ENCODE results near the gene PDGFD. TPM values are rescaled to one million over a fixed set of nuclear protein-coding genes. Genes with fewer than 3 reads are reported as not detected.

The PDGFD gene
- total RNA-seq, 1 donor from 2014 or later: 0.53 TPM

GRCh38 chr11:103988595-103988969 lies 175.4 kb downstream of the PDGFD start:
- H3K36me3 ChIP-seq (ENCODE audit: control insufficient read depth, insufficient read depth, low read length): no peaks in the 10 kb centered on the region
- H3K4me3 ChIP-seq (ENCODE audit: low read depth, low read length): no peak overlapping the region
- DNase-seq (ENCODE audit: low read depth) (peak; percentile 82), FAIRE-seq (no peak)
- H3K27me3 ChIP-seq (ENCODE audit: control insufficient read depth, insufficient read depth, low read length): no peaks in the 10 kb centered on the region
- TF ChIP-seq CTCF (IDR thresholded peaks at IDR 0.05; ENCODE audit: insufficient read depth, low read length, severe bottlenecking): no peak

- H3K4me3 ChIP-seq (ENCODE audit: low read depth, low read length): no peak overlapping the region
- TF ChIP-seq CTCF (IDR thresholded peaks at IDR 0.05; ENCODE audit: insufficient read depth, low read length, severe bottlenecking): no peak
- DNase-seq (ENCODE audit: low read depth) (peak; percentile 30), FAIRE-seq (no peak)
- H3K36me3 ChIP-seq (ENCODE audit: control insufficient read depth, insufficient read depth, low read length): no peaks in the 10 kb centered on the region
- H3K27me3 ChIP-seq (ENCODE audit: control insufficient read depth, insufficient read depth, low read length): no peaks in the 10 kb centered on the region
These were observed 176.0 kb downstream of the PDGFD start for GRCh38 chr11:103987629-103988594.

- no peak for TF ChIP-seq CTCF (IDR thresholded peaks at IDR 0.05; ENCODE audit: insufficient read depth, low read length, severe bottlenecking)
- DNase-seq (ENCODE audit: low read depth): no peak
- Histone ChIP-seq H3K36me3 (ENCODE audit: control insufficient read depth, insufficient read depth, low read length) (no peaks in the 10 kb centered on the region), H3K27me3 (ENCODE audit: control insufficient read depth, insufficient read depth, low read length) (no peaks in the 10 kb centered on the region), H3K4me3 (ENCODE audit: low read depth, low read length) (no peak overlapping the region)
- no peak for FAIRE-seq
These were observed 178.9 kb downstream of the PDGFD start for GRCh38 chr11:103985041-103985440.

GRCh38 chr11:103980108-103980507 lies 183.8 kb downstream of the PDGFD start:
- no peak overlapping the region for H3K4me3 ChIP-seq (ENCODE audit: low read depth, low read length)
- no peak for DNase-seq (ENCODE audit: low read depth)
- no peaks in the 10 kb centered on the region for H3K36me3 ChIP-seq (ENCODE audit: control insufficient read depth, insufficient read depth, low read length)
- no peak for FAIRE-seq
- no peaks in the 10 kb centered on the region for H3K27me3 ChIP-seq (ENCODE audit: control insufficient read depth, insufficient read depth, low read length)
- TF ChIP-seq CTCF (IDR thresholded peaks at IDR 0.05; ENCODE audit: insufficient read depth, low read length, severe bottlenecking): no peak

GRCh38 chr11:103978616-103979595 lies 185.0 kb downstream of the PDGFD start:
- H3K27me3 ChIP-seq (ENCODE audit: control insufficient read depth, insufficient read depth, low read length): no peaks in the 10 kb centered on the region
- TF ChIP-seq CTCF (IDR thresholded peaks at IDR 0.05; ENCODE audit: insufficient read depth, low read length, severe bottlenecking): no peak
- H3K4me3 ChIP-seq (ENCODE audit: low read depth, low read length): no peak overlapping the region
- FAIRE-seq: no peak
- H3K36me3 ChIP-seq (ENCODE audit: control insufficient read depth, insufficient read depth, low read length): no peaks in the 10 kb centered on the region
- DNase-seq (ENCODE audit: low read depth): no peak
